GM21619 (cell line): ENCODE data around the gene ENGASE.
"Not testable (repeated sequence)": the region's sequence is repeated elsewhere in the genome, so short reads cannot be mapped to it uniquely, and the experiment has no call there.

Experiments used
- ATAC-seq: cut with Tn5 transposase; IDR thresholded peaks from one replicate; pipeline ENCODE4 v1.9.1; 2021; ENCODE audit not compliant: unreplicated experiment

The ENGASE gene

DNA sequence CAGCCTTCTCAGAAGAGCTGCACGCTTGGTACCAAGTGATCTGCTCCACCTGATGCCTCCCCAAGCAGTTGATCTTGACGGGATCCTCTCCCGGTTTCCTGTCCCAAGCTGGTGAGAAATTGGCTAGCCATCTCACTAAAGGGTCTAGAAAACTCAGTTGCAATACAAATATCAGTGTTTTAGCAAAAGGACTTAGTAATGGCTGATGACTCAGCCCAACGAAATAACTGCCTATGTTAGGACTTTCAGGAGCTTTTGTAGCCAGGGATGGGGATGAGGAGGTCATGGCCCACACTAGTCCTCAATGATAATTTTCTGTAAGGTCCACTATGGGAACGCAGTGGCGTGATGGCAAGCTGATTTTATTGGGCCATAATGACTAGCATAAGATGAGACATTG is 23.3 kb upstream of the ENGASE start:
- ATAC-seq, result no peak

DNA sequence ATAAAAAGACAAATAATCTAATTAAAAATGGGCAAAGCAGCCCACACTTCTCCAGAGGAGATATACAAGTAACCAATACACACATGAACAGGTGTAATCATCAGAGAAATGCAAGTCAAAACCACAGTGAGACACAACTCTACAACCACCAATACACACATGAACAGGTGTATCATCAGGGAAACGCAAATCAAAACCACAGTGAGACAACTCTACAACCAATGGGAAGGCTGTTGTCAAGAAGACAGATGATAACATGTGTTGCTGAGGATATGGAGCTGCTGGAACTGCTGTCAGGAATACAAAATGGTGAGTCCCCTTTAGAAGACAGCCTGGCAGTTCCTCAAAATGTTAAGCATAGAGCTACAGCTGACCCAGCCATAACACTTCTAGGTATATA is 22.5 kb upstream of the ENGASE start:
- no peak for ATAC-seq

DNA sequence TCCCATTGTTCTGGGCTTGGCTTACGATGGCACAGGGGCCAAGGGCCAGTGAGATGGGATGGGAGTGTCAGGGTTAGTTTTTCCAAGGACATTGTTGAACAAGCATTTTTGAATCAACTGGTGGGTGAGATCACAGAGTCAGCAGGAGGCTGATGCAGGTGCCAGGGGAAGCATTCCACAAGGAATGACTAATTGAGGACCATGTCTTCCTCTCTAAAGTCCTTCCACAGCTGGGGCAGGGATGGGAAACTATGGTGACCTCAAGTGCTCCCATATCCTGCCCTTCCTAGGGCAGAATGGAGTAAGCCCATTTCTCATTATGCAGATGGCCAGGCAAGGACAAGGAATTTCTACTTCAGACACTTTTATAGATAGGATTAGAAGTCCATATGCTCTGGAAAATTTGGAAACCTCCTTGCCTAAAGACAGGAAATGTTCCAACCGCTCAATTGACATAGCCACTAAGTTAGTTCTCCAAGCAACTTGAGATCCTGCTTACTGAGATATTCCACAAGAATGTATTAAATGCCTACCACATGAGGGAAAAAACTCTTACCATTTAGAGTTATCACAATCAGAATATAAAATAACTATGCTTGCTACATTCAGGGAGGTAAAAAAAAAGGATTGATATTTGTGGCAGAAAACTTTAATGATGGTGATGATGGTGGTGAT is 21.2 kb upstream of the ENGASE start:
- ATAC-seq, result no peak

DNA sequence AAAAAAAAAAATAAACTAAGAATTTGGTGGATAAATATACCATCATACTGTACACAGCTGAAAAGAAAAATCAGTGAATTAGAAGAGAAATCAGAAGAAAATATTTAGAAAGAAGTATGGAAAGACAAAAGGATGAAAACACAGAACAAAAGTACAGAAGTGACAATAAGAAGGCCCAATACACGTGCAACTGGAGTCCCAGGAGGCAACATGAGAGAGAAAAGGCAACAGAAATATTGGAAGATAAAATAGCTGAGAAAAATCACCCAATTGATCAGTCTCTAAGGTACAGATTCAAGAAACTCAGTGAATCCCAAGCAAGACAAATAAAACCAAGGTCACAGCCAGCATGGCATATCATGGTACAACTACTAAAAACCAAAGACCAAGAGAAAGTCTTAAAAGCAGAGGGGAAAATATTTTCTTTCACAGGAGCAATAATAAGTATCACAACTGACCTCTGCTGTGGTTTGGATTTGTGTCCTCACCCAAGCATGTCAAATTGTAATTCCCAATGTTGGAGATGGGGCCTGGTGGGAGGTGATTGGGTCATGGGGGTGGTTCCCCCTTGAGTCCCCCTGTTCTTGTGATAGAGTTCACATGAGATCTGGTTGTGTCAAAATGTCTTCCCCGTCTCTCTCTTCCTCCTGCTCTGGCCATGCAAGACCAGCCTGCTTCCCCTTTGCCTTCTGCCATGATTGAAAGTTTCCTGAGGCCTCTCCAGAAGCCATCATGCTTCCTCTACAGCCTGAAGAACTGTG is 20.2 kb upstream of the ENGASE start:
- no peak for ATAC-seq

- ATAC-seq, result no peak
These were observed 19.4 kb upstream of the ENGASE start for GRCh38 chr17:79055197-79055596.

DNA sequence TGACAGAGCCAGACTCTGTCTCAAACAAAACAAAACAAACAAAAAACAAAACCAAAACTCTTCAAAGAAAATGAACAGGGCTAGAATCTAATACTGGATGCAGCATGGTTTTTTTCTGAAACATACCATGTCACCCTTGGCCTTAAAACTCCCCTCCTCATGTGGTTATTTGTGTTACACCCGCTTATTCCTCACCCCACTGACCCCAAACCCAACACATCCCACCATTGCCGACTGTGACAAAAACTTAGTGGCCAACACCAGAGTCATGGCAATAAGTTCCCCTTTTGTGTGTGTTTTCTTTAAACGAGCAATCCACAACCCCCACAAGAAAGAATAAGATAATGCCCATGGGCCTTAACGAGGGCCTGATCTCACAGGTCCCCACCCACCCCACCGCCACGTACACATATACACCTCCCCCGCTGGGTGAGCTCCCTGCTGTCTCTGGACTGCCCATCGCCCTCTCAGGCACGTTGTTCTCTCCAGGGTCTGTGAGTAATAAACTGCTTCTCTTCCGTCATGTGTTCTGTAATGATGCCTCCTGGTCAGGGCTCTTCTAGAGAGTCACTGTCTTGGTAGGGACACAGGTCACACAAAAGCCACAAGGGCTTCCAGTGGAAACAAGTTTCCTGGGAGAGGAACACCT is 16.8 kb upstream of the ENGASE start:
- no peak for ATAC-seq

DNA sequence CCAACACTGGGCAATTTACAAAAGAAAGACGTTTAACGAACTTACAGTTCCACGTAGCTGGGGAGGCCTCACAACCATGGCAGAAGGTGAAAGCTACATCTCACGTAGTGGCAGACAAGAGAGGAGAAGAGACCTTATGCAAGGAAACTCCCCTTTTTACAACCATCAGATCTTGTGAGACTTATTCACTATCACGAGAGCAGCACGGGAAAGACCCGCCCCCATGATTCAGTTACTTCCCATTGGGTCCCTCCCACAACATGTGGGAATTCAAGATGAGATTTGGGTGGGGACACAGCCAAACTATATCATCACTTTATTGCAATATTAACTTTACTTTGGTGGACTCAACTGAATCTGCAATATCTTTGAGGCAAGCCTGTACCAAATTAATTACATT is 11.9 kb upstream of the ENGASE start:
- ATAC-seq, result no peak

- ATAC-seq, result no peak
These were observed 10.6 kb upstream of the ENGASE start for GRCh38 chr17:79064026-79064425.

GRCh38 chr17:79065105-79065670 is 9.4 kb upstream of the ENGASE start:
- no peak for ATAC-seq

GRCh38 chr17:79066963-79067362 is 7.7 kb upstream of the ENGASE start:
- no peak for ATAC-seq

GRCh38 chr17:79070266-79070880 is 4.3 kb upstream of the ENGASE start:
- no peak for ATAC-seq

DNA sequence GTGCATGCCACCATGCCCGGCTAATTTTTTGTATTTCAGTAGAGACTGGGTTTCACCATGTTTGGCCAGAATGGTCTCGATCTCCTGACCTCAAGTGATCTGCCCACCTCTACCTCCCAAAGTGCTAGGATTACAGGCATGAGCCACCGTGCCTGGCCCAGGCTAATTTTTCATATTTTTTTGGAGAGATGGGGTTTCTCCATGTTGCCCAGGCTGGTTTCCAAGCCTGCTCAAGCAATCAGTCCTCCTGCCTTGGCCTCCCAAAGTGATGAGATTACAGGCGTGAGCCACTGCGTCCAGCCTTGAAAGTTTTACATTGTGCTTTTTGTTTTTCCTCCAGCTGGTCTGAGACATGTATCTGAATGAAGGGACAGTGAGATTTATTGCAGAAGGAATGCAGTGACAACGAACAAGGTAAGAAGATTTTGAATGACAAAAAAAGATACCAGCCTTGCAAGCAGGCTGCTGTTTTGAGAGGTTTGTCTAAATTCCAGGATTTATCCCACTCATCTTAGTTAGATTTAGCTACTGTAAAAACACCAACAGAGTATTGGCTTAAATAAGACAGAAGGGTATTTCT is 3.4 kb upstream of the ENGASE start:
- ATAC-seq, result no peak

GRCh38 chr17:79072544-79072943 is 2.1 kb upstream of the ENGASE start:
- no peak for ATAC-seq

- no peak for ATAC-seq
These were observed 1.5 kb upstream of the ENGASE start for GRCh38 chr17:79073016-79073705.

DNA sequence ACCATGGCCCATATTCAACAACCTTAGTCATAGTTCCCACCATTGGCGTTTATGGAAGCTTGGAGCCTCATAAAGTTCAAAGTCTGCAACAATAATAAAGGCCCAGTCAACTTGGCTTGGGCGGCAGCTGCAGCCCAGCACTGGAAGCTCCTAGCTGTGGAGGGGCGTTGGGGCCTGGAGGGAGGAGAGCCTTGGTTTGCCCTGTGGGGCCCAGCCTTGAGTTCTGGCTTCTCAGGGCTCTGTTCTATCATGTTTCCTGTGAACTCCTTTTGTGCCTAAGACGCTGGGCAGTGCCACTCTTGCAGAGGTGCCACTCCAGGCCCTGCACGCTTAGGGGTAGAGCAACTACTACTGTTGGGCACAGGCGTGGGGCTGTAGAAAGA is 927 bp upstream of the ENGASE start:
- ATAC-seq, result no peak

GRCh38 chr17:79074121-79074648 is 439 bp upstream of the ENGASE start:
- ATAC-seq, result not testable (repeated sequence)

GRCh38 chr17:79075446-79075750 is 774 bp downstream of the ENGASE start:
- no peak for ATAC-seq

GRCh38 chr17:79075861-79076406 is 1.3 kb downstream of the ENGASE start:
- ATAC-seq, result no peak

- no peak for ATAC-seq
These were observed 3.0 kb downstream of the ENGASE start for GRCh38 chr17:79077587-79077986.
